ENCODE measurements around the gene BCAP29. TPM values are rescaled to one million over a fixed set of nuclear protein-coding genes. Genes with fewer than 3 reads are reported as not detected.

Gene BCAP29
- total and polyA plus RNA-seq, 2 of the 4 experiments (the other 2 are of a cell fraction) = 33.0 to 35.1 TPM

GRCh38 chr7:107642501-107642900 is 62.5 kb downstream of the BCAP29 start:
- 0 out of 2 replicates have a peak overlapping the region, but pooled peaks have one; percentile 4 for H4K91ac ChIP-seq (ENCODE audit: insufficient read depth, low read depth, low read length)
- 0 out of 2 replicates have a peak overlapping the region, but pooled peaks have one; percentile 24 for H3K4ac ChIP-seq (ENCODE audit: low read depth, low read length)
- no peak overlapping the region for H3K4me3 ChIP-seq (ENCODE audit: insufficient read depth, low read depth, low read length)
- no TSS peak for BruUV-seq (replicated peaks)
- no peak overlapping the region for H3K14ac ChIP-seq (replicated peaks; ENCODE audit: low read depth, low read length)
- peak overlapping the region; percentile 35 for H2AFZ ChIP-seq (replicated peaks; ENCODE audit: low read length, poor library complexity)
- peak overlapping the region; percentile 61; the same call in 1 of the 2 replicates for H2AK5ac ChIP-seq (ENCODE audit: low read depth, low read length)
- no peaks in the 10 kb centered on the region for H4K20me1 ChIP-seq (ENCODE audit: insufficient read depth, low read length)
- H2AK9ac ChIP-seq (replicated peaks; ENCODE audit: low read depth, low read length, poor library complexity) = no peak overlapping the region
- no peak overlapping the region for H4K5ac ChIP-seq (ENCODE audit: low read depth, low read length)
- H3K27me3 ChIP-seq (ENCODE audit: control insufficient read depth, insufficient read depth, low read length) = no peaks in the 10 kb centered on the region
- H3K27ac ChIP-seq (ENCODE audit: insufficient read depth, low read length) = no peak overlapping the region
- DNase-seq (no peak), ATAC-seq (ENCODE audit: low read depth) (no peak)
- intact Hi-C loops (cut with micrococcal nuclease) (no loop called here), in situ Hi-C loops (cut with MboI; ENCODE audit: low sequenced_read_pairs) (no loop called here), dilution Hi-C loops (cut with HindIII; ENCODE audit: low sequenced_read_pairs, unreplicated experiment) (no loop called here)
- H3K9me1 ChIP-seq (ENCODE audit: insufficient read depth, low read length) = 0 out of 2 replicates have a peak, but pooled peaks cover 3% of the 10 kb centered on the region
- peak overlapping the region; percentile 4; the same call in 1 of the 2 replicates for H2BK120ac ChIP-seq (ENCODE audit: low read depth, low read length)
- TF ChIP-seq CHD1 (IDR thresholded peaks at IDR 0.05; ENCODE audit: low read depth, low read length) (no peak), NFE2L2 (IDR thresholded peaks at IDR 0.05; ENCODE audit: low read depth, low read length) (no peak), RAD21 (IDR thresholded peaks at IDR 0.05; ENCODE audit: low read length) (no peak), USF2 (IDR thresholded peaks at IDR 0.05; ENCODE audit: low read depth, low read length) (no peak), MXI1 (IDR thresholded peaks at IDR 0.05; ENCODE audit: borderline replicate concordance, low read depth, low read length) (no peak), SMC3 (IDR thresholded peaks at IDR 0.05; ENCODE audit: low read depth, low read length) (no peak)
- no peak overlapping the region for H2BK15ac ChIP-seq (ENCODE audit: low read depth, low read length)
- H3K4me1 ChIP-seq (ENCODE audit: control insufficient read depth, insufficient read depth, low read length) = no peaks in the 10 kb centered on the region; the same call in 1 of the 2 replicates
- no peaks in the 10 kb centered on the region for H3K36me3 ChIP-seq (ENCODE audit: control insufficient read depth, insufficient read depth, low read length)
- no peaks in the 10 kb centered on the region for H3K79me1 ChIP-seq (ENCODE audit: low read depth in 1 of 2, low read length in 2 of 2)
- H3K4me2 ChIP-seq (ENCODE audit: low read depth, low read length) = no peak overlapping the region
- no peak overlapping the region for H3K9ac ChIP-seq (ENCODE audit: low read depth, low read length)
- no peak overlapping the region for H3K23ac ChIP-seq (ENCODE audit: low read depth, low read length)
- POLR2A ChIA-PET (ENCODE audit: unreplicated experiment) = no interaction called here
- no peak overlapping the region; the same call in 1 of the 2 replicates for H2BK20ac ChIP-seq (ENCODE audit: low read depth, low read length)
- CTCF ChIA-PET = interaction anchor here (1.1 kb wide), 1 partner anchor 18 kb away, joined by 4 read pairs; the partner anchor contains the start of gene SLC26A4
- no peak overlapping the region for H3K56ac ChIP-seq (ENCODE audit: extremely low read depth, insufficient read depth, low read length)
- H3K9me3 ChIP-seq (ENCODE audit: control insufficient read depth, insufficient read depth, low read length) = no peaks in the 10 kb centered on the region
- no peak overlapping the region for H2BK5ac ChIP-seq (ENCODE audit: low read depth, low read length, poor library complexity, severe bottlenecking)
- 86% methylated on average over 1 of the region's 4 CpGs; no CpG with 5 or more reads in 1 of the 2 experiments for WGBS, 2 experiments (ENCODE audit: extremely low coverage in 2 of 2, insufficient read length in 1 of 2)
- no peak overlapping the region for H4K8ac ChIP-seq (ENCODE audit: low read depth in 2 of 2, low read length in 2 of 2)
- H3K18ac ChIP-seq (ENCODE audit: low read depth, low read length) = no peak overlapping the region
